Endometrial microvascular endothelial cells (primary cell): ENCODE data around the gene OR51F1. TPM values are rescaled to one million over a fixed set of nuclear protein-coding genes. Genes with fewer than 3 reads are reported as not detected.
"Not testable (repeated sequence)": the region's sequence is repeated elsewhere in the genome, so short reads cannot be mapped to it uniquely, and the experiment has no call there.

Experiments
- in situ Hi-C: cut with HindIII; loops from 2 replicates; pipeline ENCODE4 v1.10.0; 2017; ENCODE audit warnings: low sequenced_read_pairs, low pct_unique_long_range_greater_than_20kb; ENCODE audit errors: inconsistent ontology term
- total RNA-seq: library from RNA; depleted of rRNA; stranded (reverse); fragments of >200 nt; gene quantifications from one replicate; pipeline ENCODE4 v1.2.3, GENCODE V29; 2015; ENCODE audit errors: inconsistent ontology term

Gene OR51F1
- total RNA-seq = not detected

GRCh38 chr11:4769838-4770237, at the start of gene OR51F1:
TSS of gene OR51F1 (minus strand) at chr11:4769938. CDS start at chr11:4769938, 0 bp downstream.
- in situ Hi-C loops = no loop called here

- in situ Hi-C loops = no loop called here
Measured at GRCh38 chr11:4809246-4809645, 39.5 kb upstream of the OR51F1 start.

GRCh38 chr11:4808476-4808875, 38.7 kb upstream of the OR51F1 start:
- in situ Hi-C loops = no loop called here

- in situ Hi-C loops = no loop called here
Measured at GRCh38 chr11:4804280-4804679, 34.5 kb upstream of the OR51F1 start, which contains the start of gene OR52R1. TSS of gene OR52R1 (minus strand) at chr11:4804380. CDS start at chr11:4804380, 0 bp downstream.

- in situ Hi-C loops = not testable (repeated sequence)
Measured at GRCh38 chr11:4801316-4801715, 31.6 kb upstream of the OR51F1 start.

- in situ Hi-C loops = no loop called here
Measured at GRCh38 chr11:4798427-4799183, 28.9 kb upstream of the OR51F1 start.

- in situ Hi-C loops = no loop called here
Measured at GRCh38 chr11:4797206-4797605, 27.5 kb upstream of the OR51F1 start.

GRCh38 chr11:4782454-4782853, 12.7 kb upstream of the OR51F1 start:
- in situ Hi-C loops = no loop called here

GRCh38 chr11:4768094-4768493, 1.6 kb downstream of the OR51F1 start:
- in situ Hi-C loops = no loop called here

- in situ Hi-C loops = no loop called here
Measured at GRCh38 chr11:4766420-4767043, 3.2 kb downstream of the OR51F1 start.

- in situ Hi-C loops = no loop called here
Measured at GRCh38 chr11:4763096-4763495, 6.6 kb downstream of the OR51F1 start.

- in situ Hi-C loops = no loop called here
Measured at GRCh38 chr11:4751201-4751600, 18.5 kb downstream of the OR51F1 start.

GRCh38 chr11:4748438-4748837, 21.3 kb downstream of the OR51F1 start:
- in situ Hi-C loops = no loop called here

- in situ Hi-C loops = no loop called here
Measured at GRCh38 chr11:4740735-4741134, 29.0 kb downstream of the OR51F1 start.

- in situ Hi-C loops = no loop called here
Measured at GRCh38 chr11:4727171-4727570, 42.6 kb downstream of the OR51F1 start.

GRCh38 chr11:4722616-4723534, 46.9 kb downstream of the OR51F1 start:
- in situ Hi-C loops = not testable (repeated sequence)
